K562 (cell line): Measurements from ENCODE around the gene FASTK. TPM values are rescaled to one million over a fixed set of nuclear protein-coding genes. Genes with fewer than 3 reads are reported as not detected.

ENCODE experiments used
- ASH1L ChIP-seq: fragments of 450-650 bp; IDR thresholded peaks from 2 replicates; pipeline ENCODE4 v1.6.1; 2018; ENCODE audit warnings: borderline replicate concordance, mild to moderate bottlenecking, low read depth; ENCODE audit not compliant: partially characterized antibody
- CREM ChIP-seq: IDR thresholded peaks from 2 replicates; pipeline ENCODE4 v1.6.1; 2014; ENCODE audit warnings: antibody characterized with exemption, low read depth
- FOXA1 ChIP-seq: fragments of 450-650 bp; IDR thresholded peaks from 2 replicates; pipeline ENCODE4 v1.6.1; 2016; ENCODE audit warnings: mild to moderate bottlenecking, borderline replicate concordance
- PCBP1 ChIP-seq: fragments of 200-400 bp; formaldehyde crosslinking; IDR thresholded peaks from 2 replicates; pipeline ENCODE4 v1.6.1; 2018; ENCODE audit warnings: mild to moderate bottlenecking, low read depth, low read length; ENCODE audit not compliant: poor library complexity, severe bottlenecking
- REST ChIP-seq, 2 experiments: fragments of 450-650 bp; formaldehyde crosslinking in 1 of 2; IDR thresholded peaks; 2 replicates each; pipeline versions ENCODE4 v1.4.0 to v1.6.1; 2014 to 2020; ENCODE audit warnings: mild to moderate bottlenecking in 2 of 2, borderline replicate concordance in 1 of 2, low read depth in 1 of 2
- RREB1 ChIP-seq: fragments of 250-450 bp; sonication (Bioruptor Pico); IDR thresholded peaks from 2 replicates; pipeline ENCODE4 v1.4.0; 2020
- polyA plus RNA-seq, 8 experiments: library from polyadenylated mRNA; depleted of rRNA in 4 of 8; stranded (reverse) in 5 of 8; unstranded in 3 of 8; fragments of >200 nt; fragmentation: Nextera tagmentation in 2 of 8; fragmentation: Illumina TruSeq in 1 of 8; extraction: Ambion mirVana in 2 of 8; extraction: Trizol in 1 of 8; gene quantifications; 2 replicates each; pipeline versions ENCODE4 v1.2.1 to v1.2.3, GENCODE V29; 2011 to 2014; ENCODE audit warnings: inconsistent platforms in 1 of 8, missing spikeins in 1 of 8
- total RNA-seq, 7 experiments: library from RNA; depleted of rRNA in 6 of 7; stranded (reverse); fragments of >200 nt in 6 of 7; fragmentation: Illumina TruSeq in 2 of 7; extraction: Trizol in 2 of 7; gene quantifications; 2 replicates each; pipeline versions ENCODE4 v1.2.1 to v1.2.3, GENCODE V29; 2011 to 2021; ENCODE audit warnings: low replicate concordance in 1 of 7

Gene FASTK
- total and polyA plus RNA-seq, 9 of the 15 experiments (the other 6 are each of a cell fraction or from before 2014, with no cell fraction given): 0.51 to 150 (median 48.2) TPM

- TF ChIP-seq CREM (no peak), ASH1L (no peak), PCBP1 (peak; percentile 36), REST (IDR thresholded peaks at IDR 0.05; ENCODE audit: borderline replicate concordance) (no peak), REST (CRISPR knock-in tag; IDR thresholded peaks at IDR 0.05; ENCODE audit: low read depth) (no peak), FOXA1 (no peak), RREB1 (CRISPR knock-in tag) (no peak)
Measured at GRCh38 chr7:151062111-151062398, 18.6 kb downstream of the FASTK start (continued).
